GM10266 (cell line): ENCODE results near the gene DPYSL4.

Source experiments
- DNase-seq: peaks from one replicate; pipeline ENCODE4 v3.0.0; 2012; ENCODE audit errors: extremely low spot score
- CTCF ChIP-seq: IDR thresholded peaks from 2 replicates; pipeline ENCODE4 v1.5.1; 2012; ENCODE audit warnings: mild to moderate bottlenecking, low read depth; ENCODE audit not compliant: control insufficient read depth, insufficient read depth; ENCODE audit errors: missing control alignments

Gene DPYSL4

GRCh38 chr10:132189016-132189415, 2.3 kb downstream of the DPYSL4 start:
- no peak for TF ChIP-seq CTCF
- no peak for DNase-seq

GRCh38 chr10:132189810-132190422, 3.2 kb downstream of the DPYSL4 start:
- no peak for DNase-seq
- no peak for TF ChIP-seq CTCF

GRCh38 chr10:132192076-132192975, 5.6 kb downstream of the DPYSL4 start:
- TF ChIP-seq CTCF, result no peak
- DNase-seq, result no peak

GRCh38 chr10:132192991-132193665, 6.4 kb downstream of the DPYSL4 start:
- no peak for DNase-seq
- no peak for TF ChIP-seq CTCF

- no peak for DNase-seq
- no peak for TF ChIP-seq CTCF
Measured at GRCh38 chr10:132193907-132194552, 7.3 kb downstream of the DPYSL4 start.

- DNase-seq, result no peak
- TF ChIP-seq CTCF, result no peak
Measured at GRCh38 chr10:132194726-132195125, 8.0 kb downstream of the DPYSL4 start.
